GM12878 (cell line): Measurements from ENCODE around the gene THAP11. TPM values are rescaled to one million over a fixed set of nuclear protein-coding genes. Genes with fewer than 3 reads are reported as not detected.

Experiments
- ATAC-seq: fragments of 200-7000 bp; cut with Tn5 transposase; 3 replicates; pipeline ENCODE4 v1.9.1; 2020; ENCODE audit warnings: mild to moderate bottlenecking, moderate library complexity
- BruUV-seq: library from RNA; stranded (reverse); fragments of 400-500 nt; replicated peaks from 2 replicates; lab custom pipeline; 2021; lab: Mats Ljungman, UMichigan
- CTCF ChIA-PET: fragments of 300-600 bp; sonication (Branson Sonifier 250); formaldehyde crosslinking; extraction: SDS; loops from one replicate; lab custom pipeline; 2021; ENCODE audit warnings: inconsistent platforms; lab: Yijun Ruan, JAX
- POLR2A ChIA-PET: fragments of 350-600 bp; formaldehyde crosslinking; extraction: SDS; loops from one replicate; lab custom pipeline; 2021; ENCODE audit warnings: inconsistent platforms; lab: Charles Lee
- RAD21 ChIA-PET: fragments of 300-600 bp; sonication (Branson Sonifier 250); formaldehyde crosslinking; loops from one replicate; lab custom pipeline; 2023; ENCODE audit warnings: antibody characterized with exemption; ENCODE audit not compliant: unreplicated experiment; lab: Charles Lee
- SMC1A ChIA-PET: fragments of 300-600 bp; sonication (Branson Sonifier 250); formaldehyde crosslinking; loops from one replicate; lab custom pipeline; 2023; ENCODE audit not compliant: unreplicated experiment, uncharacterized antibody; lab: Charles Lee
- DNase-seq: peaks from one replicate; pipeline ENCODE4 v3.0.0-alpha.2; 2011; ENCODE audit warnings: low read depth, low spot score
- FAIRE-seq: peaks from 3 replicates; lab custom pipeline; 2011; peaks lifted over from hg19 to GRCh38; lab: Jason Lieb, UNC
- H2AFZ ChIP-seq: 2 replicates; pipeline ENCODE4 v1.6.0; 2011; ENCODE audit warnings: low read depth, low read length, control low read depth; ENCODE audit not compliant: control insufficient read depth
- H3K27ac ChIP-seq: 2 replicates; pipeline ENCODE4 v1.5.1; 2011; ENCODE audit warnings: control low read depth; ENCODE audit not compliant: control insufficient read depth, insufficient read depth
- H3K27me3 ChIP-seq, 2 experiments: replicated peaks in 1 of 2; 2 replicates each; pipeline versions ENCODE4 v1.6.0 to v1.6.1; 2011; ENCODE audit warnings: low read length in 1 of 2; ENCODE audit not compliant: control insufficient read depth in 2 of 2, insufficient read depth in 2 of 2
- H3K36me3 ChIP-seq, 2 experiments: 2 replicates each; pipeline ENCODE4 v1.5.1; 2011; ENCODE audit warnings: low read length in 1 of 2; ENCODE audit not compliant: control insufficient read depth in 2 of 2, insufficient read depth in 2 of 2
- H3K4me1 ChIP-seq: 2 replicates; pipeline ENCODE4 v1.6.1; 2011; ENCODE audit warnings: mild to moderate bottlenecking, low read length, moderate library complexity, mixed read lengths; ENCODE audit not compliant: control insufficient read depth, insufficient read depth
- H3K4me2 ChIP-seq: 2 replicates; pipeline ENCODE4 v1.6.0; 2011; ENCODE audit warnings: control low read depth; ENCODE audit not compliant: control insufficient read depth, insufficient read depth
- H3K4me3 ChIP-seq: fragments of 200-600 bp; sonication (generic); 2 replicates; pipeline ENCODE4 v1.5.1; 2016
- H3K79me2 ChIP-seq: 2 replicates; pipeline ENCODE4 v1.6.0; 2011; ENCODE audit warnings: low read length; ENCODE audit not compliant: control insufficient read depth, insufficient read depth
- H3K9ac ChIP-seq: 2 replicates; pipeline ENCODE4 v1.8.0; 2011; ENCODE audit warnings: low read length, control low read depth, mixed read lengths; ENCODE audit not compliant: control insufficient read depth, insufficient read depth
- H3K9me3 ChIP-seq: replicated peaks from 3 replicates; pipeline ENCODE4 v1.5.1; 2011; ENCODE audit warnings: mild to moderate bottlenecking, low read length; ENCODE audit not compliant: control insufficient read depth, insufficient read depth
- H4K20me1 ChIP-seq: 2 replicates; pipeline ENCODE4 v1.6.0; 2011; ENCODE audit not compliant: control insufficient read depth, insufficient read depth
- ATF7 ChIP-seq: fragments of 450-650 bp; IDR thresholded peaks from 2 replicates; pipeline ENCODE4 v1.6.1; 2016; ENCODE audit warnings: low read depth, mild to moderate bottlenecking
- BRCA1 ChIP-seq: IDR thresholded peaks from 2 replicates; pipeline ENCODE4 v1.6.1; 2011; ENCODE audit warnings: low read depth, low read length, improper control_type of control experiment
- MEF2A ChIP-seq: IDR thresholded peaks from 2 replicates; pipeline ENCODE4 v1.6.1; 2011; ENCODE audit warnings: low read depth, mild to moderate bottlenecking, low read length, moderate library complexity; ENCODE audit not compliant: insufficient read depth
- POU2F2 ChIP-seq: IDR thresholded peaks from 3 replicates; pipeline ENCODE4 v1.6.1; 2011; ENCODE audit warnings: low read depth, mild to moderate bottlenecking, low read length, borderline replicate concordance
- RUNX3 ChIP-seq: IDR thresholded peaks from 2 replicates; pipeline ENCODE4 v1.6.1; 2012; ENCODE audit warnings: low read length, inconsistent platforms
- SPI1 ChIP-seq: IDR thresholded peaks from 2 replicates; pipeline ENCODE4 v1.6.1; 2011; ENCODE audit warnings: low read depth, mild to moderate bottlenecking, low read length, moderate library complexity, borderline replicate concordance; ENCODE audit not compliant: insufficient read depth
- ZNF24 ChIP-seq: fragments of 450-650 bp; IDR thresholded peaks from 2 replicates; pipeline ENCODE4 v1.6.1; 2017; ENCODE audit warnings: antibody characterized with exemption, mild to moderate bottlenecking
- WGBS: methylation state at CpG from one replicate; pipeline ENCODE4 v1.1.6; 2016; ENCODE audit warnings: low lambda C conversion rate; ENCODE audit not compliant: insufficient replicate concordance, insufficient coverage; ENCODE audit errors: missing lambda C conversion rate; 5-methylcytosine and 5-hydroxymethylcytosine counted together
- in situ Hi-C: fragments of 300-500 bp; cut with MboI; formaldehyde crosslinking; loops from 9 replicates; pipeline ENCODE4 v1.14.3; 2018; ENCODE audit warnings: mixed read lengths
- intact Hi-C: fragments of 100-400 bp; cut with micrococcal nuclease; formaldehyde crosslinking; loops from one replicate; pipeline ENCODE4 v1.14.2; 2022; ENCODE audit not compliant: unreplicated experiment
- polyA plus RNA-seq, 11 experiments: library from polyadenylated mRNA; depleted of rRNA in 4 of 11; unstranded in 6 of 11; stranded (reverse) in 5 of 11; fragments of >200 nt; fragmentation: Nextera tagmentation in 4 of 11; fragmentation: Illumina TruSeq in 1 of 11; extraction: Ambion mirVana in 4 of 11; extraction: Trizol in 1 of 11; gene quantifications; 1 replicate in 1 of 11; 2 replicates in 10 of 11; pipeline versions ENCODE4 v1.2.1 to v1.2.3, GENCODE V29; 2011 to 2016; ENCODE audit warnings: inconsistent platforms in 2 of 11, missing spikeins in 2 of 11, low read depth in 1 of 11
- total RNA-seq, 4 experiments: library from RNA; depleted of rRNA in 3 of 4; stranded (reverse); fragments of >200 nt in 3 of 4; fragmentation: Illumina TruSeq in 1 of 4; extraction: Trizol in 1 of 4; gene quantifications; 2 replicates each; pipeline versions ENCODE4 v1.2.1 to v1.2.3, GENCODE V29; 2013 to 2021
- TF ChIP-seq, protein P1 (sequence below): fragments of 450-650 bp; IDR thresholded peaks from 2 replicates; pipeline ENCODE4 v1.6.1; 2018; ENCODE audit warnings: borderline replicate concordance, mild to moderate bottlenecking; ENCODE audit not compliant: partially characterized antibody
- TF ChIP-seq, protein P2 (sequence below): fragments of 150-350 bp; IDR thresholded peaks from 2 replicates; pipeline ENCODE4 v1.6.1; 2014; ENCODE audit warnings: mild to moderate bottlenecking, low read depth, low read length
- TF ChIP-seq, protein P3 (sequence below): IDR thresholded peaks from 2 replicates; pipeline ENCODE4 v1.6.1; 2011; ENCODE audit warnings: low read depth, mild to moderate bottlenecking, low read length, moderate library complexity, borderline replicate concordance; ENCODE audit errors: extremely low read depth

THAP11 gene
- total and polyA plus RNA-seq, 10 of the 15 experiments (the other 5 are each of a cell fraction or from before 2014, with no cell fraction given), result 2.5 to 36.7 (median 21.4) TPM

GRCh38 chr16:67801883-67802282 lies 40.2 kb upstream of the THAP11 start (continued):
- TF ChIP-seq ATF7, result no peak
- no peak for TF ChIP-seq BRCA1
- TF ChIP-seq MEF2A, result no peak
- TF ChIP-seq, protein P1, sequence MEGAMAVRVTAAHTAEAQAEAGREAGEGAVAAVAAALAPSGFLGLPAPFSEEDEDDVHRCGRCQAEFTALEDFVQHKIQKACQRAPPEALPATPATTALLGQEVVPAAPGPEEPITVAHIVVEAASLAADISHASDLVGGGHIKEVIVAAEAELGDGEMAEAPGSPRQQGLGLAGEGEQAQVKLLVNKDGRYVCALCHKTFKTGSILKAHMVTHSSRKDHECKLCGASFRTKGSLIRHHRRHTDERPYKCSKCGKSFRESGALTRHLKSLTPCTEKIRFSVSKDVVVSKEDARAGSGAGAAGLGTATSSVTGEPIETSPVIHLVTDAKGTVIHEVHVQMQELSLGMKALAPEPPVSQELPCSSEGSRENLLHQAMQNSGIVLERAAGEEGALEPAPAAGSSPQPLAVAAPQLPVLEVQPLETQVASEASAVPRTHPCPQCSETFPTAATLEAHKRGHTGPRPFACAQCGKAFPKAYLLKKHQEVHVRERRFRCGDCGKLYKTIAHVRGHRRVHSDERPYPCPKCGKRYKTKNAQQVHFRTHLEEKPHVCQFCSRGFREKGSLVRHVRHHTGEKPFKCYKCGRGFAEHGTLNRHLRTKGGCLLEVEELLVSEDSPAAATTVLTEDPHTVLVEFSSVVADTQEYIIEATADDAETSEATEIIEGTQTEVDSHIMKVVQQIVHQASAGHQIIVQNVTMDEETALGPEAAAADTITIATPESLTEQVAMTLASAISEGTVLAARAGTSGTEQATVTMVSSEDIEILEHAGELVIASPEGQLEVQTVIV, result no peak

GRCh38 chr16:67803894-67804293 lies 38.2 kb upstream of the THAP11 start:
- ChIA-PET POLR2A (interaction anchor here (0.6 to 0.9 kb wide), 8 partner anchors 9 to 291 kb away, joined by 3 to 7 read pairs (median 4); no protein-coding TSS in a partner anchor), SMC1A (interaction anchor here (0.7 to 1.7 kb wide), 6 partner anchors 11 to 328 kb away, joined by 3 to 4 read pairs (median 3); no protein-coding TSS in a partner anchor), CTCF (interaction anchor here (0.6 to 3.8 kb wide), 8 partner anchors 12 to 283 kb away, joined by 3 to 44 read pairs (median 4); no protein-coding TSS in a partner anchor)
- 28% methylated on average over 3 of the region's 3 CpGs for WGBS
- BruUV-seq, result no TSS peak
- intact Hi-C loops, result no loop called here
- H3K27me3 ChIP-seq, result no peaks in the 10 kb centered on the region
- no peaks in the 10 kb centered on the region for H3K9me3 ChIP-seq
- peaks cover 1 to 2% of the 10 kb centered on the region in 2 experiments; a peak in 3 of 4 replicates for H3K36me3 ChIP-seq
- H3K4me2 ChIP-seq, result peak overlapping the region; percentile 28
- TF ChIP-seq ZNF24, result no peak
- TF ChIP-seq, protein P2, sequence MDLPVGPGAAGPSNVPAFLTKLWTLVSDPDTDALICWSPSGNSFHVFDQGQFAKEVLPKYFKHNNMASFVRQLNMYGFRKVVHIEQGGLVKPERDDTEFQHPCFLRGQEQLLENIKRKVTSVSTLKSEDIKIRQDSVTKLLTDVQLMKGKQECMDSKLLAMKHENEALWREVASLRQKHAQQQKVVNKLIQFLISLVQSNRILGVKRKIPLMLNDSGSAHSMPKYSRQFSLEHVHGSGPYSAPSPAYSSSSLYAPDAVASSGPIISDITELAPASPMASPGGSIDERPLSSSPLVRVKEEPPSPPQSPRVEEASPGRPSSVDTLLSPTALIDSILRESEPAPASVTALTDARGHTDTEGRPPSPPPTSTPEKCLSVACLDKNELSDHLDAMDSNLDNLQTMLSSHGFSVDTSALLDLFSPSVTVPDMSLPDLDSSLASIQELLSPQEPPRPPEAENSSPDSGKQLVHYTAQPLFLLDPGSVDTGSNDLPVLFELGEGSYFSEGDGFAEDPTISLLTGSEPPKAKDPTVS, result peak; percentile 82; the same call in 1 of the 2 replicates
- TF ChIP-seq, protein P3, sequence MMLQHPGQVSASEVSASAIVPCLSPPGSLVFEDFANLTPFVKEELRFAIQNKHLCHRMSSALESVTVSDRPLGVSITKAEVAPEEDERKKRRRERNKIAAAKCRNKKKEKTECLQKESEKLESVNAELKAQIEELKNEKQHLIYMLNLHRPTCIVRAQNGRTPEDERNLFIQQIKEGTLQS, result no peak
- 0 out of 2 replicates have a peak, but pooled peaks have one; percentile 10 for TF ChIP-seq SPI1
- TF ChIP-seq POU2F2, result peak; percentile 51; the same call in 1 of the 3 replicates
- 0 out of 2 replicates have a peak, but pooled peaks have one; percentile 8 for TF ChIP-seq RUNX3
- TF ChIP-seq, all 136 proteins: peak for 4
- Histone ChIP-seq H3K9ac (no peak overlapping the region), H3K4me1 (peaks cover 29% of the 10 kb centered on the region), H3K79me2 (peaks cover 59% of the 10 kb centered on the region), H4K20me1 (no peaks in the 10 kb centered on the region; the same call in 1 of the 2 replicates), H3K4me3 (peak overlapping the region; percentile 94; the same call in 1 of the 2 replicates), H3K27ac (no peak overlapping the region), H2AFZ (no peak overlapping the region)
- in situ Hi-C loops, result no loop called here
- RAD21 ChIA-PET, result interaction anchor here (3.2 kb wide), 1 partner anchor 85 kb away, joined by 12 read pairs; the partner anchor contains the start of gene GFOD2
- DNase-seq (no peak), ATAC-seq (peak; percentile 14), FAIRE-seq (no peak)
